GM20431 (cell line): ENCODE measurements around the gene TMC2.
"Not testable (repeated sequence)": the region's sequence is repeated elsewhere in the genome, so short reads cannot be mapped to it uniquely, and the experiment has no call there.

Source experiments
- in situ Hi-C: fragments of 300-500 bp; cut with MseI, MboI; formaldehyde crosslinking; loops from one replicate; pipeline ENCODE4 v1.15.0; 2020; ENCODE audit warnings: low sequenced_read_pairs; ENCODE audit not compliant: unreplicated experiment

Gene TMC2

DNA sequence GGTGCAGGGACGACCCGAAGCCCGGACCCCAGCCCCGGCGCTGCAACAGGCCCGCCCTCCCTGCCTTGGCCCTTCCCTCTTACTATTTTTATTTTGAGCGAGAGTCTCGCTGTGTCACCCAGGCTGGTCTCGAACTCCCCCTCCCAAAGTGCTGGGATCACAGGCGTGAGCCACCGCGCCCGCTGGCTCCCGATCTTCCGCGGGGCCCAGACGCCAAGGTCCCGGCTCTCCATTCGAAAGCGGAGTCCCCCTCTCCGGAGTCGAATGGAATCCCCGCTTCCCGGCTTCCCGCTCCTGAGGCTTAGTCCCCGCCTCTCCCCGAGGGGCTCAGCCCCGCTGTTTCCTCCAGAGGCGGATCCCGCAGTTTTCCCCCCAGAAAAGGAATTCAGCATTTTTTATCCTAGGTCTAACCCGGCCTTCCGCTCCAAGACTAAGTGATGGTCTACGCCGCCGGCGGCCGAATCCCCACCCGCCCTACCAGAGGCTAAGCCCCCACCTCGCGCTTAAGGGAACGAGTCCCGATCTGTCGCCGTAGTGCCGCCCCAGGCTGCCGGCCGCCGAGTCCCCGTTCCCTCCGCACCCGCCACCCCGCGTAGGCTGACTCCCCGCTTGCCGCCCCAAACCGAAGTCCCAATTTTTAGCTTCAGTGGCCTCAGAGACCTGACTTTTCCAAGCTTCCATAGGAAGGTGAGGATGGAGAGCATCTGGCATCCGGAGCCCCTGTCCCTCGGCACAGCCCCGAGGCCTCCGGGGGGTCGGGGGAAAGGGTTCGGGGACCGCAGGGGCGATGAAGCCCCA, 11.5 kb upstream of the TMC2 start:
- in situ Hi-C loops, result no loop called here

DNA sequence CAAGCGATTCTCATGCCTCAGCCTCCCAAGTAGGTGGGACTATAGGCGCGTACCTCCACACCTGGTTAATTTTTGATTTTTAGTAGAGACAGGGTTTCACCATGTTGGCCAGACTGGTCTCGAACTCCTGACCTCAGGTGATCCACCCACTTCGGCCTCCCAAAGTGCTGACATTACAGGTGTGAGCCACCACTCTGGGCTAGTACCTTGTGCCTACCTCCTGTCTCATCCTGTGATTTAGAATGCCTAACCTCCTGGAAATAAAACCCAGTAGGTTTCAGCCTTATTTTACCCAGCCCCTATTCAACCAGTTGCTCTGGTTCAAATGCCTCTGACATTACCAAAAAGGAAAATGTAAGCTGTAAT, 10.2 kb upstream of the TMC2 start:
- in situ Hi-C loops, result not testable (repeated sequence)

DNA sequence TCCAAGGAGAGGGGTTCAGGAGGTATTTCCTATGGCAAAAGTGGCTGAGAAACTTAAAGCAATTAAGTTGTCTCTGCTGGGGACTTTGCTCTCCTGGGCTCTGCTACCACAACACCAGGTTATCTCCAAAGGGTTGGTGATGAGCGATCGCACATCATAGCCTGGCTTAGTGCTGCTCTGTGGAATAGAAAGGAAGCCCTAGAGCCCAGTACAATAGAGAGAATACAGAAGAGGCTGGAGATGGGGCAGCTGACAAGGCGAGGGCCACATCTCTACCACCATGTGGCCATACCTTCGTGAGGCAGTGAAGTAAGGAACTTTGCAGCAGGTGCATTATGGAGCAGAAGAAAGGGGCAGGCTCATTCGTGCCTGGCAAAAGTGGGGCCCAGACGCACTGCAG, 8.6 kb upstream of the TMC2 start:
- in situ Hi-C loops, result no loop called here

DNA sequence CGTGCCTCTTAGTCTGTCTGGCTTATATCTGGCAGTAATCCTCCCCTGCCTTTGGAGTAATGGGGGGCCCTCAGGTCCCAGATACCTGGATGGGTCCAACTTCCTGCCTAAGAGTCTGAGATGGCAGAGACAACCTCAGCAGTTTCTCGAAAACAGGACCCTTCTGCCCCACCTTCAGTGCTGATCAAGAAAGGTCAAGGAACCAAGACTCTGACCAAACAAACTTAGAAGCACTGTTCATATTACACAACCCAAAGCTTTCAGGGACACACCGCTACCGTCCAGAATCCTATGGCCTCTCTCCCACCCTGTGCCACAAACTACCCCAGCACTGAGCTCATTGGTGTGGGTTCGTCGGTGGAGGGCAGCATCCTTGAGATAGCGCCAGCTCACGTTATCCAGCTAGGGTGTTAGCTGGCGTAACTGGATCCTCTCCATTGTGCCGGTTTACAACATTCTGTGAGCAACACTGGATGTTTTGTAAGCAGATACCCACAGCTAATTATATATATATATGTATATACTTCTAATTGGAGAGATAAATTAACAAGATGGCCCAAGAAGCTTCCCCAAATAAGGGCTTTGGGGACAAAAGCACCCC, 7.6 kb upstream of the TMC2 start:
- in situ Hi-C loops, result no loop called here

DNA sequence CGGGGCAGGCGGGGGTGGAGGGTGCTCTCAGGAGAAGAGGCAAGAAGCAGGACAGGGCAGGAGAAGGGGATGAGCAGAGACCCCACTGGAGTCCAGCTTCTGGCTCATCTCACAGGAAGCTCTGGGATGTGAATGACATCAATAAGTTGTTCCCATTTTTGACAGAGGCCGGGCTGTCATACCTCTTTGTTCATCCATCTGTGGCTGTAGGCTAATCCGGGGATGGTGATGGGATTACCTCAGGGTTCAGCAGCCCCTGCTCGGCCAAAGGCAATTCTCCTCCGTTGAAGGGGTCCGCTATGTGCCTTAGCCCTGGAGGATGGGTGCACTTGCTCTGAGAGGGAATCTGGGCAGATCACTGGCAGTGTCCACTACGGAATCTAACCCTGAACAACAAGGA, 3.3 kb upstream of the TMC2 start:
- in situ Hi-C loops, result no loop called here

DNA sequence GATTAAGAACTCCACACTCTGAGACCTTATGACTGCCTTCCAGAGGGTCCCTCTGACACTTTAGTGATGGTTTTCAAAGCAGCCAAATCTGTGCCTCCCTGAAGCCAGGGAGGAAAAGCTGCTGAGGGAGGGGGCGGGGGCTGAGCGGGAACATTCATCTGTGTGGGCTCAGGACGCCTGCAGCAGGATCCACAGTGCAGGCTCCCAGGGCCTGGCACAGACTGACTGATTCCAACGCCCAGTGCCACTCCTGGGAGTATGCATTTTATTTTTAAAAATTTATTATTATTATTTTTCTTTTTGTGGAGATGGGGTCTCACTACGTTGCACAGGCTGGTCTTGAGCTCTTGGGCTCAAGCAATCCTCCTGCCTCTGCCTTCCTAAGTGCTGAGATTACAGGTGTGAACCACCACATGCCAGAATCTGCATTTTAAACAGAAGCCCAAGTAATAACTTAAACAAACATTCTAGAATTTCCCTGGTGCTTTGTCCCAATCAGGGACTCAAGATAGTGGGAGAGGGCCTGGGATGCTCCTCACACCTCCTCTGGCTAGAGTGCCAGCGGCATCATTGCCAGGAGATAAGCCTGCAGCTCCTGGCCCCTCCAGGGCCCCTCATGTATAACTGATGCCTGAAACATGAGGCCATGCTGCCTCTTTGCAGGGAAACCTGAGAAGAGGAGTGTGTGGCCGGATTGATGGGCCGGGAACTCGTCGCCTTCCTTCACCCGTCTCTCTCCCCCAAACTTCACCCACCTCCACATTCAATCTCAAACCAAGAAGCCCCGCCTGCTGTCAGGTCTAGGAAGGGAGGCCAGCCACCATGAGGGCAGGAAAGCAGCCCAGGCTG, 438 bp upstream of the TMC2 start:
- in situ Hi-C loops, result no loop called here

DNA sequence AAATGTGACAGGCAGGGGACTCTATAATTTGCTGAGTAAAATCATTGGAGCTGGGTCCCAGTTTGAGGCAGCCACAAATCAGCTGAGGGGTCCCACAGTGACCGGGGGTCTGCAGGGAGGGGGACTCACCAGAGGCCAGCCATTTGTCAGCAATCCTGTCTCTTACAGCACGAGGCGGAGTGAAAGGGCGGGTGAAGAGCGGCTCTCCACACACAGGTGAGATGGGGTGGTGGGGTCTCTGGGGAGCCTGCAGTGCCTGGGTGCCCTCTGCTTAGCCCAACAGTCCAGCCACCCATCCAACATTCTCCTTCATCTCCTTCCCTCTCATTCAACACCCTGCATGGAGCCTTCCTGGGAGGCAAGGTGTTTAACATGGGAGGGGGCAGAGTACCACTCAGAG, 728 bp downstream of the TMC2 start:
- in situ Hi-C loops, result no loop called here

DNA sequence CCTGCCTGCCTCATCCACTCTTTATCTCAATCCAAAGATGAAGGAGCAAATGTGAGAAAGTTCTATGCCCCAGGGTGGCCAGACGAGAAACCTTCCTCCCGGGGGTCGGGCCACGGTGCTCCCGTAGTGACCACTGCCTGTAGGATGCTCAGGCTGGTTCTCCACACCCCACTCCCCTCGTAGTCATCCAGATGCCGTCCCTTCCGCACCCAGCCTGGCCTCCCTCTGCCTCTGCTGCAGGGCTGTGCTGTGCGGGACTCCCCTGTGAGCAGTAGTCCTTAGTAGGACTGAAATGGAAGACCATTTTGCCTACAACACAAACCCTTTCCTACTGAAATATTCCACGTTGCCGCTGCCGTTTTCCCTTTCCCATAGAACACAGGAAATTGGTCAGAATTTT, 2.0 kb downstream of the TMC2 start:
- in situ Hi-C loops, result no loop called here

DNA sequence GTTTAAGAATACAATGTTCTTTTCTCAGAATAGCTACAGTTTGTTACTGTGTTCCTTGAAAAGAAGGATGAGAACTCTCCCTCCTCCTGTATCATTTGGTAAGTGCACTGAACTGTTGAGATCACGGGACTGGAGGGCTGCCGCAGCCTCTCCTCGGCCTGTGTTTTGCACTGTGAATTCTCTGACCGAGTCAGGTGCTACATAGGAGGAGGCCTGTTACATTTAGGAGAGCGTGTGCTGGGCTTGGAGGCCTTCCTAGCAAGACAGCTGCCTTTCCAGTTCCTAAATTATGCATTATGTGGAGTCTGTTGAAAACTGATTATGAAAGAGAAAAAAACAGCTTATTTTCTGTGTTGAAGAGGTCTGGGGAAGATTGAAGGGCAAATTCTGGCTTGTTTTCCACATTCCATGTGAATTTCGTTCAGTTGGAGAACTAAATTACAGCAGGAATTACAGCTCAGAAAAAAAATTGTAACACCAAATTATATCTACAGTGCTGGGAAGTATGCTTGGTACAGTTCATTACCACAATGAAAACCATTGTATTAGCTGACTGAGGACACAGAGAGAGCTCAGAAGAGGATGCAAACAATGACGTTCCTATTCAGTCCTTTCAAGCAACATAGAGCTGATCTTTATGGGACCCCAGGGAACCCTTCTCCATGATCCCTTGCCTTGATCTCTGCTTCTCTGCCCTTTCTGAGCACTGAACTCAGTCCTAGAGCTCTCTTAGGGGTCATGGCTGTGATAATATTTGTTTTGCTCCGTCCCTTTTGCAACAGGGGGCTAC, 2.8 kb downstream of the TMC2 start:
- in situ Hi-C loops, result no loop called here

DNA sequence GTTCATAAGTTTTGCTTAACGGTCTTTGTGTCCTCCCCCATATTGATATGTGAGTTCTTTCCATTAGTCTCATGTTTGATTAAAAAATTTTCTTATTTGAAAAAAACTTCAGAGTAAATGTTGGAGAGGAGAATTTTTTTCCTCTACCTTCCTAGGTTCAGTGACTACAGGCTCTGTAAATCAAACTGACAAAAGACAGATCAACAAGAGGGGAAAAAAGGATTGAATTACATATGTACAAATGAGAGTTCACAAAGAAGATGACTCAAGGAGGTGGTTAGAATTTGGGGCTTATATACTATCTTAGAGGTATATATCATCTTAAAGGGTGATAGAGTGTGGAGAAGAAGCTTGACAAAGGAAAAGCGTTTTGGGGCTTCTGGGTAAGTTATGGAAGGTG, 5.6 kb downstream of the TMC2 start:
- in situ Hi-C loops, result no loop called here

DNA sequence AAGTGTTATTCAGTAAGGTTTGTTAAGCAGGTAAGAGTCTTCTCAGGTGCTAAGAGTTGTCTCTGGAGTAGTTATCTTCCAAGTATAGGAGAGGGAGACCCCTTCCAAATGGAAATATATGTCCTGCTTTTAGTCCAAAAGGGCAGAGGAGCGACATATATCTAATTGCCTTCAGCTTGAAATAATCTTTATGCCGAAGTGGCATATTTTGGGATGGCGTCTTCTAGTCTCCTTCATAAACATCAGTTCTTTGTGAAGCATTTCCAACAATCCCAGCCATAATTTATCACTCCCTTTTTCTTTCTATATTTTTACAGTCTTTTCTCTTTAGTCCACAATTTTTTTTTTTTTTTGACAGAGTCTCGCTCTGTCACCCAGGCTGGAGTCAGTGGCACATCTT, 6.0 kb downstream of the TMC2 start:
- in situ Hi-C loops, result no loop called here

DNA sequence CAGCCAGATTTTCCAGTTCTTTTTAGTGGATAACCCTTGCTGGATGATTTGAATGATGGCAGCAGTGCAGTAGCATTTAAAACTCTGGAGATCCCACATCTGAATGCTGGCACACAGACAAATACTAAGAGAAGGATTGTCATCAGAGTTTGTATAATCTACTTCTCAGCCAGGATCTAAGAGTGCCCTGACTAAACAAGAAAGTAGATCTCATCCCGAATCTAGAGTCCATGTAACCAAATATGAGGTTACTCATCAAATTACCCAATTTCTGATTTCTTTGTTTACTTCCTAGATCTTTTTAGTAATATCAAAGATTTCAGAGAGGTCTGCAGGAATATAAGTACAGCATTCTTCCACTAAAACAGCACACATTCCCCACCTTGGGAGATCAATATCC, 7.8 kb downstream of the TMC2 start:
- in situ Hi-C loops, result no loop called here

DNA sequence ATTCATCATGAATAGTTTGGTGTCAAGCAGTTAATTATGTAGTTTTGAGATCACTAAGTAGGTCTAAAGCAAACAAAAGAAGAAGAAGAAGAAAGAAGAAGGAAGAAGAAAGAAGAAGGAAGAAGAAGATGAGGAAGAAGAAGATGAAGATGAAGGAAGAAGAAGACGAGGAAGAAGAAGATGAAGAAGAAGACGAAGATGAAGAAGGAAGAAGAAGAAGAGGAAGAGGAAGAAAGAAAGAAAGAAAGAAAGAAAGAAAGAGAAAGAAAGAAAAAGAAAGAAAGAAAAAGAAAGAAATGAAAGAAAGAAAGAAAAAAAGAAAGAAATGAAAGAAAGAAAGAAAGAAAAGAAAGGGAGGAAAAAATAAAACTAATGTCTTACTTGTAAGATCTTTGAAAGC, 9.2 kb downstream of the TMC2 start:
- in situ Hi-C loops, result no loop called here

DNA sequence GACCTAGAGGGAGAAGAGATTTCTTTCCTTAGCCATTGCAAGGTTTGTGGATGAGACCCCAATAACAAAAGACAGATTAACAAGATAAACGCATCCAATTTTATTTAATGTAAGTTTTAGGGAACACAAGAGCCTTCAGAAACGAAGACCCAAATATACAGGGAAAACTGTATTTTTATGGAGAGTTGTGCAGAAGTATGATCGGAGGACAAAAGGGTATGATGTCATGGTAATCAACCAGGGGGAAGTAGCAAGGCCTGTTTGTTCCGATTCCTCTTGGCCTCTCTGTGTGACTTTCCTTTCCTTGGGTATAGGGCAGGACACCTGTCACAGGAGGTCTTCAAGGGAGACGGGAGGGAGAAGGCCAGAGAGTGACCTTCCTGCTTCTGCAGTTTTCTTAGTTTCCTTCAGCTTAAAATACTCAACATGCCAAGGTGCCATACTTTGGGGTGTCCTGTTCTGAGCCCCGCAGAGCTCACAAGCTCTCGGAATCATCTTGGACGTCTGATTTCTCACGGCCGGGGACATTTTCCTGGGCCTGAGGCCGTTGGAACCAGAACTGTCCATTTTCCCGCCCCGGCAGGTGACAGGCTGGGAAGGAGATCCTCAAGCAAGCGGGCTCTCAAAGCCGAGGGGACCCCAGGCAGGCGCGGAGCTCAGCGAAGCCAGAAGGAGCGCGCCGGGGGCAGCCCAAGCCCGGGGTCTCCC, 21.7 kb downstream of the TMC2 start:
- in situ Hi-C loops, result no loop called here

DNA sequence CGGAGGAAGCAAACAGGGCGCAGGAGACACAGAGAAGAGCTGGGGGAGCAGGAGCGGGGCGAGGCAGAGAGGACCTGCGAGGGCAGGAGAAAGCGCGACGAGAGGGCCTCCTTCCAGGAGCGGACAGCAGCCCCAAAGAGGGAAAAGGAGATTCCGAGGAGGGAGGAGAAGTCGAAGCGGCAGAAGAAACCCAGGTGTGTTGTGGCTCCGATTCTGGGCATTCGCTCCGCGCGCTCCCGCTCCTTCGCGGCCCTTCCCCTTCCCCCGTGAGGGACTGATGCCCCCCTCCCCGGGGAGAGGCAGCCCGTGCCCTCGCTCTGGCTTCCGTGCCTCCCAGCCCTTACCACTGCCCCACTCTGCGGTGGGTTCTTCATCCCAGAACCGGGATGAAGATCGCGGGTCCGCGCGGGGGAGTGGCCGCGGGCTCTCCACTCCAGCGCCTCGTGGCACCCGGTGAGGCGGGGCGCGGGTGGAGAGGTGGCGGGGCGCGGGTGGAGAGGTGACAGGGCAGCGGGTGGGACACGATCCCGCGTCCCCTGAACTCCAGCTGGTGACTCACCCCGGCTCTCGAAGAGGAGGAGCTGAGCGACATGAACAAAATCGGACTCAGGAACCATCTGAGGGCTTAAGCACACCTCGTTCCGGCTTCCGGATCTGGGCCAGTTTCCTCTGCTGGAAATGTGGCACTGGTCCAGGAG, 22.4 kb downstream of the TMC2 start:
- in situ Hi-C loops, result no loop called here

DNA sequence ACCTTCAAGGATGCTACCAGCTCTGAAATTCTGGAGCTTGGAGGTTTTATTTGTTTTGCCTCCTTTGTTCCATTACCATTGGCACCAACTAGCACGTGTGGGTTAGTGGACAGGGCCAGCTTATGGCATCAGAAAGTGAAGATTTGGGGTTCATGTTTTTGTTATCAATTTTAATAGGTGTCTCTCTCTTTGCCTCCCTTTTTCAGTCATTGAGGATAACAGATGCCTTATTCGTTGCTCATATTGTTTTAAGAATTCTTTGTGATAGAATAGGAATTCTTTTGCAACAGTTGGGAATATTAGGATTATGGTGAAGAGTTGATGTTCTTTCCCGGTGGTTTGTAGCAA, 22.9 kb downstream of the TMC2 start:
- in situ Hi-C loops, result no loop called here

DNA sequence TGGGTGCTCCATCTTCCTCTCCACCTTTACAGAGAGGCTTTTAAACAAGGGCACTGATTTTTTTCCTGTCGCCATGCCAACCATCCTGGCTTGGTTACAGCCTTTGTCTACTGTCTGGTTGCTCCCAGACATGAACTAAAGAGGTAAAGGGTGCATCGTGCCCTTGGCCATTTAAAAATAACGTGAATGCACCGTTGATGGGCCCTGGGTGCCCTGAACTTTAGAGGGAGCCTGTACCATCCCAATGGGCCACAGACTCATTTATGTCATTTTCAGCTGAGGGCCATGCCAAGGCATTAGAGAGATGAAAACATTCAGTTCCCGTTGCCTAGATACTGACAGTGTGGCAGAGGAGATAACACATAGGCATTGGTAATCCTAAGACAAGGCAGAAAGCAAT, 23.3 kb downstream of the TMC2 start:
- in situ Hi-C loops, result no loop called here

DNA sequence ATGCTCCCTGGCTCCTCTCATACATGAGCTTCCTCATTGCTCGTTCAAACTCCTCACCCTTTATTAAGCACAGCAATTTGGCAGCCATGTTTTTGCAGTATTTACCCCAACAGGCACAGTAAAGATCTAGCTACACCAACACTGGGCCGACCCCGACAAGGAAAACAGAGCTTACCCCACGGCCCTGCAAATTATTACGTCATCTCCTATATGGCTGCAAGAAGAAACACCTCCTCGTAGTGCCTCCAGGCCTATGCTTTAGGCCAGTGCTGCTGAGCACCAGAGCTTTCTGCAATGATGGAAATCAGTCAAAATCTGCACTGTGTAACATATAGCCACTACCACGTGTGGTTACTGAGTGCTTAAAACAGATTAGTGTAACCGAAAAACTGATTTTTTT, 26.7 kb downstream of the TMC2 start:
- in situ Hi-C loops, result no loop called here

DNA sequence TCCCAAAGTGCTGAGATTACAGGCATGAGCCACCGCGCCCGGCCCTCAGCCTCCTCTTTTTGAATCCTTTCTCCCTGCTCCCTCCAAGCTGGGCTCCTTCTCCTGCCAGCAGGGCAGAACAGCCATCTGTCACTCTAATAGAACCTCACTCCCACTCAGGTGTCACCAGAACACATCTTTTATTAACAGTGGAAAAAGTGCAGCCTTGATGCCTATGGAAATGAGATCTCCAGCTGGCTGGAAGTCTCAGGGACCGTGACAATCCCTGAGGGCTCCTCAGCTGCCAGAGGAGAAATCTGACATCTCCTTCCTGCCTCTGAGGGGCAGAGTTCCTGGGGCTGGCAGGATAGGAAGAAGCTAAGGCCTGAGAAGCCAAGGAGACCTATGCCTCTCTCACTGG, 28.0 kb downstream of the TMC2 start:
- in situ Hi-C loops, result no loop called here
